Urinary bladder (tissue), 4 donors: Measurements from ENCODE around the gene GALNTL6. TPM values are rescaled to one million over a fixed set of nuclear protein-coding genes. Genes with fewer than 3 reads are reported as not detected.
"Not testable (repeated sequence)": the region's sequence is repeated elsewhere in the genome, so short reads cannot be mapped to it uniquely, and the experiment has no call there.

Experiments used
- DNase-seq: peaks from one replicate; pipeline ENCODE4 v3.0.0-alpha.2; 2015; ENCODE audit errors: extremely low spot score
- H3K27ac ChIP-seq: one replicate; pipeline ENCODE4 v1.5.1; 2013; ENCODE audit warnings: low read depth, mild to moderate bottlenecking, moderate library complexity
- H3K36me3 ChIP-seq: one replicate; pipeline ENCODE4 v1.6.1; 2013; ENCODE audit warnings: mild to moderate bottlenecking, moderate library complexity; ENCODE audit not compliant: insufficient read depth
- H3K4me1 ChIP-seq: one replicate; pipeline ENCODE4 v1.6.1; 2013; ENCODE audit warnings: mild to moderate bottlenecking, moderate library complexity; ENCODE audit not compliant: insufficient read depth
- H3K4me3 ChIP-seq: one replicate; pipeline ENCODE4 v1.5.1; 2013; ENCODE audit warnings: low read depth, low read length
- WGBS: extraction: QIAGEN DNeasy Blood & Tissue Kit; methylation state at CpG from one replicate; pipeline ENCODE4 v1.1.7; 2013; 5-methylcytosine and 5-hydroxymethylcytosine counted together
- polyA plus RNA-seq: library from polyadenylated mRNA; stranded (reverse); fragments of 200-250 nt; gene quantifications from one replicate; pipeline ENCODE4 v1.2.3, GENCODE V29; 2013
- total RNA-seq: library from RNA; depleted of rRNA; stranded (reverse); fragments of >200 nt; gene quantifications from one replicate; pipeline ENCODE4 v1.2.3, GENCODE V29; 2014
- donor health status: healthy with polysubstance abuse.
- donor health status: healthy.

The GALNTL6 gene
- total and polyA plus RNA-seq, 2 donors, result 0.57 to 1.5 TPM

GRCh38 chr4:172705565-172705964 lies 892.4 kb downstream of the GALNTL6 start:
- no peak for DNase-seq
- no peak overlapping the region for H3K27ac ChIP-seq
- H3K4me3 ChIP-seq, result no peak overlapping the region
- no peaks in the 10 kb centered on the region for H3K4me1 ChIP-seq
- H3K36me3 ChIP-seq, result no peaks in the 10 kb centered on the region

- H3K36me3 ChIP-seq, result no peaks in the 10 kb centered on the region
- no peak overlapping the region for H3K4me3 ChIP-seq
- no peak overlapping the region for H3K27ac ChIP-seq
- no peaks in the 10 kb centered on the region for H3K4me1 ChIP-seq
- no peak for DNase-seq
Measured at GRCh38 chr4:172706000-172706399, 892.8 kb downstream of the GALNTL6 start.

- DNase-seq, result no peak
- Histone ChIP-seq H3K4me1 (no peaks in the 10 kb centered on the region), H3K36me3 (no peaks in the 10 kb centered on the region), H3K4me3 (no peak overlapping the region), H3K27ac (no peak overlapping the region)
- 65% methylated on average over 1 of the region's 1 CpG for WGBS
Measured at GRCh38 chr4:172707622-172708021, 894.4 kb downstream of the GALNTL6 start.

- H3K36me3 ChIP-seq, result no peaks in the 10 kb centered on the region
- no peak overlapping the region for H3K4me3 ChIP-seq
- 39% methylated on average over 5 of the region's 5 CpGs for WGBS
- no peak overlapping the region for H3K27ac ChIP-seq
- H3K4me1 ChIP-seq, result no peaks in the 10 kb centered on the region
- no peak for DNase-seq
Measured at GRCh38 chr4:172708184-172708583, 895.0 kb downstream of the GALNTL6 start.

- Histone ChIP-seq H3K4me3 (no peak overlapping the region), H3K27ac (no peak overlapping the region), H3K4me1 (no peaks in the 10 kb centered on the region), H3K36me3 (no peaks in the 10 kb centered on the region)
- 15% methylated on average over 1 of the region's 1 CpG for WGBS
- DNase-seq, result no peak
Measured at GRCh38 chr4:172709376-172709775, 896.2 kb downstream of the GALNTL6 start.

- no peak for DNase-seq
- H3K27ac ChIP-seq, result no peak overlapping the region
- no peaks in the 10 kb centered on the region for H3K4me1 ChIP-seq
- no peaks in the 10 kb centered on the region for H3K36me3 ChIP-seq
- WGBS, result 47% methylated on average over 9 of the region's 9 CpGs
- H3K4me3 ChIP-seq, result no peak overlapping the region
Measured at GRCh38 chr4:172716291-172716690, 903.1 kb downstream of the GALNTL6 start.

GRCh38 chr4:172721659-172722058 lies 908.5 kb downstream of the GALNTL6 start:
- no peaks in the 10 kb centered on the region for H3K4me1 ChIP-seq
- no peak overlapping the region for H3K27ac ChIP-seq
- no peak overlapping the region for H3K4me3 ChIP-seq
- no peaks in the 10 kb centered on the region for H3K36me3 ChIP-seq
- WGBS, result 67% methylated on average over 4 of the region's 4 CpGs
- DNase-seq, result no peak

GRCh38 chr4:172725581-172725980 lies 912.4 kb downstream of the GALNTL6 start:
- Histone ChIP-seq H3K36me3 (no peaks in the 10 kb centered on the region), H3K27ac (no peak overlapping the region), H3K4me1 (no peaks in the 10 kb centered on the region), H3K4me3 (no peak overlapping the region)
- 31% methylated on average over 3 of the region's 3 CpGs for WGBS
- DNase-seq, result no peak

GRCh38 chr4:172726001-172726423 lies 912.8 kb downstream of the GALNTL6 start:
- DNase-seq, result no peak
- 27% methylated on average over 15 of the region's 15 CpGs for WGBS
- no peak overlapping the region for H3K27ac ChIP-seq

GRCh38 chr4:172727631-172728030 lies 914.4 kb downstream of the GALNTL6 start:
- WGBS, result 96% methylated on average over 4 of the region's 4 CpGs
- Histone ChIP-seq H3K4me1 (no peaks in the 10 kb centered on the region), H3K4me3 (no peak overlapping the region), H3K27ac (no peak overlapping the region), H3K36me3 (no peaks in the 10 kb centered on the region)
- no peak for DNase-seq

More at GRCh38 chr4:172726001-172726423, 912.8 kb downstream of the GALNTL6 start:
- H3K4me3 ChIP-seq, result no peak overlapping the region
- H3K36me3 ChIP-seq, result no peaks in the 10 kb centered on the region
- no peaks in the 10 kb centered on the region for H3K4me1 ChIP-seq

- 97% methylated on average over 3 of the region's 3 CpGs for WGBS
- not testable (repeated sequence) for H3K4me3 ChIP-seq, H3K4me1 ChIP-seq, H3K36me3 ChIP-seq, DNase-seq, H3K27ac ChIP-seq
Measured at GRCh38 chr4:172733645-172734044, 920.4 kb downstream of the GALNTL6 start.

- WGBS, result 87% methylated on average over 4 of the region's 4 CpGs
- DNase-seq, result no peak
- H3K4me3 ChIP-seq, result no peak overlapping the region
- H3K4me1 ChIP-seq, result no peaks in the 10 kb centered on the region
- H3K36me3 ChIP-seq, result no peaks in the 10 kb centered on the region
- H3K27ac ChIP-seq, result no peak overlapping the region
Measured at GRCh38 chr4:172734555-172734954, 921.4 kb downstream of the GALNTL6 start.

GRCh38 chr4:172736046-172736445 lies 922.8 kb downstream of the GALNTL6 start:
- Histone ChIP-seq H3K4me3 (no peak overlapping the region), H3K36me3 (no peaks in the 10 kb centered on the region), H3K4me1 (no peaks in the 10 kb centered on the region), H3K27ac (no peak overlapping the region)
- WGBS, result 84% methylated on average over 5 of the region's 5 CpGs
- DNase-seq, result no peak

GRCh38 chr4:172740434-172740833 lies 927.2 kb downstream of the GALNTL6 start:
- WGBS, result 85% methylated on average over 1 of the region's 1 CpG
- Histone ChIP-seq H3K4me3 (no peak overlapping the region), H3K36me3 (no peaks in the 10 kb centered on the region), H3K27ac (no peak overlapping the region), H3K4me1 (no peaks in the 10 kb centered on the region)
- DNase-seq, result no peak

GRCh38 chr4:172750910-172751309 lies 937.7 kb downstream of the GALNTL6 start:
- no peak overlapping the region for H3K27ac ChIP-seq
- H3K36me3 ChIP-seq, result no peaks in the 10 kb centered on the region
- H3K4me3 ChIP-seq, result no peak overlapping the region
- DNase-seq, result no peak
- no peaks in the 10 kb centered on the region for H3K4me1 ChIP-seq
- WGBS, result 91% methylated on average over 1 of the region's 1 CpG
